Umbilical cord (tissue), 2 donors: Measurements from ENCODE around the gene INVS. TPM values are rescaled to one million over a fixed set of nuclear protein-coding genes. Genes with fewer than 3 reads are reported as not detected.
"Not testable (repeated sequence)": the region's sequence is repeated elsewhere in the genome, so short reads cannot be mapped to it uniquely, and the experiment has no call there.

Source experiments
- DNase-seq: peaks from one replicate; pipeline ENCODE4 v3.0.0-alpha.2; 2015; ENCODE audit warnings: low spot score
- total RNA-seq: library from RNA; depleted of rRNA; stranded (reverse); fragments of >200 nt; gene quantifications from one replicate; pipeline ENCODE4 v1.2.3, GENCODE V29; 2014; ENCODE audit warnings: low replicate concordance; ENCODE audit not compliant: insufficient read depth

INVS gene
- total RNA-seq, 1 donor from 2014 or later = 72.2 TPM

DNA sequence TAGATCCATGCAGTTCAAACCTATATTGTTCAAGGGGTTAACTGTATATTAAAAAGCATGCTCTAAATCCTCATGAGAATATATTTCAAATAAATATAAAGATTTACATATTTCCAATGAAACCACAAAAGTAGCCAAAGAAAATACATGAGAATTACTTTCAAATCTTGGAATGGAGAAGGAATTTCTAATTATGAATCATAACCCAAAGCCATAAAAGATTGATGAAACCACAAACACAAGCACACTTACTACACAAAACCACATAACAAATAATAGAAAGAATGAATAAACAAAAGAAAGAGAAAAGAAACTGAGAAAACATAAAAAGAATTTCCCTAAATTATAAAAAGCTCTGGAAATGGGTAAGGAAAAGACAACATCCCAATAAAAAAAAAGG is 16.3 kb upstream of the INVS start:
- DNase-seq = no peak

DNA sequence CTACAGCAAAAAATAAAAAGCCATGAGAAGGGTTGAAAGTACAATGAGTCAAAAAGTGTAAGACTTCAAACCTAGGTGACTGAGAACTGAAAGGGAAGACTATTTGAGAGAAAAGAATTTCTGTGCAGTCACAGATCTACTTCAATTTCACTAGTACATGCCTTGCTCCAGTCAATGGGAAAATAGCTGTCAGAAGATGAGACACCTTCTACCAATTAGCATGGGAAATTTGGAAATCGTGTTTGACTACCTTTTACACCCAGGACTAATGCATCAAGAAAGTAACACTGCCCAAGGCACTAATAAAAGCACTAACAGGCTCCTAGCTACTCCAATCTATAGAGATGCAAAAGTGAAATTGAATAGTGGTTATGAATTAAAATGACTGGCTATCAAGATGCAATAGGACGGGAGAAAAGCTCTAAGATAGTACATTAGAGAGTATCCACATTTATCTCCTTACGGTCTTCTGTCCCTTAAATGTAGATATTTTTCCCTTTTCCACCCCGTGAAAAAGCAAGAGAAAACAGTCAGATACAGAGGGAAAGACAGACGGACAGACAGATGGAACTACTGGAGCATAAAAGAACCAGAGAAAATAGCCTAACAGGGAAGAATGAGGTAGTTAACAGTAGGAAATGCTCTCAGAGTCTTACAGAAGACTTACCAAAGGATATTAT is 15.5 kb upstream of the INVS start:
- no peak for DNase-seq

DNA sequence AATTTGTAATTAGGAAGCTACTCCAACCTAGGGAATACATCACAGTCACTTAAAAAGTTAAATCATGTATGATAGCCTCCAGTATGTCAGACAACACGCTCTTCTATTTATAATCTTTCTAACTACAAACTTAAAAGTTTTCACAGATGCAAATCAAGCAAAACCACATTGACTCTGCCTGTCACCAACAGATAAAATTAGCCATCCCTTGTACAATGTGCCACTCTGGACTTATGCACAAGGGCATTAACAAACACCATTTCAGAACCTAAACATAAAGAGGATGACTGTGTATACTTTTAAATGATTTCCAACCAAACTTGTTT is 15.0 kb upstream of the INVS start:
- DNase-seq = no peak

DNA sequence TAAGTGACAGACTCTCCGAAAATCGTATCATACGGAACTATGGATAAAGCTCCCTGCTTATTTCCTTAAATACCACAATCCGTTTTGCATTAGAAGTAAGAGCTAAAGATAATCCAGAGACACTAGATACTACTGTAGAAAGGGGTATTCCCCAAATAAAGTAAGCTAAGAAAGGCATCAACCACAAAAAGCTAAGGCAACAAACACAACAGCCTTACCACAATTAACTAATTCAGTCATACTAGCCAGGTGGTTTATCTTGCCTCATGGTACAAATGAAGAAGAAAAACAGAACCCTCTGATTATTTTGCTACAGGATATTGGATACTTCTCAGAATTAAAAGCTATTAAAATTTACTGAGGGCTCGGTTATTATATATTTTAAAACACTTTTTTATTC is 14.3 kb upstream of the INVS start:
- DNase-seq = no peak

GRCh38 chr9:100086097-100086635 is 12.9 kb upstream of the INVS start:
- no peak for DNase-seq

- DNase-seq = peak; percentile 14
Observed at GRCh38 chr9:100087218-100087617, 11.8 kb upstream of the INVS start.

- no peak for DNase-seq
Observed at GRCh38 chr9:100088202-100088601, 10.8 kb upstream of the INVS start.

GRCh38 chr9:100090880-100091279 is 8.2 kb upstream of the INVS start:
- DNase-seq = no peak

GRCh38 chr9:100091650-100092049 is 7.4 kb upstream of the INVS start:
- no peak for DNase-seq

DNA sequence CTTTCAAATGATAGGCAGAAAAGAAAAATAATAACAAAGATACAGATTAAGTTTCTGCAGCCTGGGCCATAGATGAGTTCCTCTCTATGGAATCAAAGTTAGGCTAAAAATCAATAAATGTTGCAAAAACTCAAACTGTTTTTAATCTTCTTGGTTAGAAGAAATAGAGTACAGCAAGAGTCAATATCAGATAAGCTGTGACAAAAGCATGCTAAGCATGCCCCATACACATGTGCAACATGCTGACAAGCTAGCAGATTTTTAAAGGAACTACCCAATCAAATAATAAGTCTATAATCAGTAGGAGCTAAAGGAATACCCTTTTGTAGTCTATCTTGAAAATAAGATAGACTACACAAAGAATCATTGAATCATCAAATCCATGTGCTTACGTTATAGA is 7.0 kb upstream of the INVS start:
- no peak for DNase-seq

DNA sequence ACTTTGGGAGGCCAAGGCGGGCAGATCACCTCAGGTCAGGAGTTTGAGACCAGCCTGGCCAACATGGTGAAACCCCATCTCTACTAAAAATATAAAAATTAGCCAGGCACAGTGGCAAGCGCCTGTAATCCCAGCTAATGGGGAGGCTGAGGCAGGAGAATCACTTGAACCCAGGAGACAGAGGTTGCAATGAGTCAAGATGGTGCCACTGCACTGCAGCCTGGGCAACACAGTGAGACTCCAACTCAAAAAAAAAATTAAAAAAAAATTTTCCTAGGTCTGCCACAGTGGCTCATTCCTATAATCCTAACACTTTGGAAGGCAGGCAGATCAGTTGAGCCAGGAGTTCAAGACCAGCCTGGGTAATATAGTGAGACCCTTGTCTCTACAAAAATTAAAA is 4.6 kb upstream of the INVS start:
- DNase-seq = not testable (repeated sequence)

DNA sequence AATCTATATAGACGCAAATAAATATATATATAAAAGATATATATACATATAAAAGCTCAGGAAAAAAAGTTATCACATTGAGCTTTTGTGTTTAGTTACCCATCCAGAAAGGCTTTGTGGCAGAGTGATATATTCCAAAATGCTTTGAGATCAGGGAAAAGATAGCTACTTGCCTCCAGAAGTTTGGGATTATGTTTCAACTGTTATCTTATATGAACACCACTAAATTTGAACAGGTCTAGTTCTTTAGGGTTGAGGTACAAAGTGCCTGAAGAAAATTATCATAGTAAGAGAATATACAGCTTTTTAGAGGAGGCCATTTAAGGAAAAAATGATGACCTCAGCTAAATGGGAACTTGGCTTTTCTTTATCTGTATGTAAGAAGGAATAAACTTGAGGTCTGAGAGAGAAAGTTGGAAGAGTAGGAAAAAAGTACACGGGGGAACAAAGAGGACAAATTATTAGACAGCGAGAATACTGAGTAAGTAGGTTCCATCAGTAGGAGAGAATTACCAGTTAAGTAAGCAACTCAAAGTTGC is 2.6 kb upstream of the INVS start:
- no peak for DNase-seq

- DNase-seq = peak; percentile 42
Observed at GRCh38 chr9:100098046-100098886, 777 bp upstream of the INVS start.

GRCh38 chr9:100099722-100100042 is 639 bp downstream of the INVS start:
- no peak for DNase-seq

GRCh38 chr9:100100146-100100667 is 1.2 kb downstream of the INVS start:
- no peak for DNase-seq

GRCh38 chr9:100101608-100102007 is 2.6 kb downstream of the INVS start:
- DNase-seq = no peak

GRCh38 chr9:100104314-100104713 is 5.3 kb downstream of the INVS start:
- no peak for DNase-seq

DNA sequence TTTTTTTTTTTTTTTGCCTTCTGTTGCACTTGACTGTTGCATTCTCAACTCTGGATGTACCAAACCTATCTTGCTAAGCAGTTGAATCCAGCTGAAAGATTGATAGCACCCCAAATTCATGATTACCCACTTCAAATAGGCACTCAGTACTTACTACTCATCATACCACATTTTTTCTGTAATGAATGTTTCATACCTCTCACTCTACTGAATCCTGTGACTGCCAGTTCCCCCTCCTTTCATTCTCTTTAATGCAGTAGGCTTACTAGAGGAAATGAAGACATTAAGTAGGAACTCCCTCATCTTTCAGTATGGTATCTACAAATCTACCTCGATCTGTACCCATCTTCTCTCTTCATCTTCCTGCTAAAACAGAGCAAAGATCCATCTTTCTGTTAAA is 6.8 kb downstream of the INVS start:
- DNase-seq = no peak

- no peak for DNase-seq
Observed at GRCh38 chr9:100106616-100107015, 7.6 kb downstream of the INVS start.

DNA sequence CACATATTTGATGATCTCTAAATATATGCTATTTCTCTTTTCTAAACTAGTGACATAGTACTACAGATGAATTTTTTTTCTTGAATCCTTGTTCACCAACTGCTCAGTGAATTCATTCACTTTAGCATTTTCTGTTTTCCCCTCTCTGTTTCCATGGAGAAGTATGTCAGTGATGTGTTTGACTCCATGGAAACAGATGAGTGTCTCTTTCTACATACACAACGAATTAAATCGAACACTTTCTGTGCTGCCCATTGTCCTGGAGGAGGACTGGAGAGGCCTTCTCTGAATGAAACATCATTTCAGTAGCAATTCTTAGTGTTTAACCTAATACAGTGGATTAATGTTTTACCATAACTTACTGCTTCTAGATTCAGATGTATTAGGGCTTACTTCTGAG is 9.5 kb downstream of the INVS start:
- DNase-seq = no peak

GRCh38 chr9:100111235-100111634 is 12.2 kb downstream of the INVS start:
- no peak for DNase-seq

DNA sequence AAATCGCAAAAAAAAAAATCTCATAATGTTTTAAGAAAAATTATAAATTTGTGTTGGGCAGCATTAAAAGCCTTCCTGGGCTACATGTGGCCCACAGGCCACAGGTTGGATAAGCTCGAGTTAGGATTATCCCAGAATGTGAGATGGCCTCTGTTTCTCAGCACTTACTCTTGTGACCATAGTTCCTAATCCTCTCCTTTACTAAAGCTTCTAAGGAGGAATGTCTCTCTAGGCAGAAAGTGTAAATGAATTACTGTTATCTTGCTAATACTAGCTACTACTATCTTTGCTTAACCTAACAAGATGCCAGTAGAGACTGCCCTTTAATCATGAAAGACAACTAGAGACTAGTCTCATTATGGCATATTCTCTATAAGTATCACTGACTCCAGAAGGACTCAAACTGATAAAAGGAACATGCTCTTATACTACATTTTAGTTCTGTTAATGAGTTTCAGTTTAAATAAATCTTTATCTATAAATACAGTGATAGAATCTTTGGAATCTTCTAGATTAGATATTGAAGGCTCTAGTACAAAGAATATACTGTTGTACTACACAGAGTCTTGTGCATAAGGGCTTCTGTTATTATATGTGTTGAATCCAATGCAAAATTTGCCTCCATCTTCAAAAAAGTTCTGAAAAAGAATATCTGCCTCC is 13.8 kb downstream of the INVS start:
- DNase-seq = no peak
